Uterus (tissue), 4 donors: ENCODE measurements around the gene DSG1. TPM values are rescaled to one million over a fixed set of nuclear protein-coding genes. Genes with fewer than 3 reads are reported as not detected.

Source experiments
- DNase-seq, 2 donors: peaks; one replicate each; pipeline ENCODE4 v3.0.0-alpha.2; 2019 to 2020
- H3K27ac ChIP-seq, 2 donors: fragments of 200-600 bp; sonication (generic); 1 replicate in 1 of 2; 2 replicates in 1 of 2; pipeline ENCODE4 v1.5.1; 2016 to 2018
- H3K27me3 ChIP-seq, 2 donors: fragments of 200-600 bp; sonication (generic); one replicate each; pipeline ENCODE4 v1.5.1; 2018 to 2019; ENCODE audit warnings: control low read depth in 1 of 2
- H3K36me3 ChIP-seq, 2 donors: fragments of 200-600 bp; sonication (generic); one replicate each; pipeline ENCODE4 v1.5.1; 2019; ENCODE audit warnings: control low read depth in 1 of 2
- H3K4me1 ChIP-seq, 2 donors: fragments of 200-600 bp; sonication (generic); one replicate each; pipeline ENCODE4 v1.5.1; 2018 to 2019; ENCODE audit warnings: control low read depth in 1 of 2
- H3K4me3 ChIP-seq, 2 donors: fragments of 200-600 bp; sonication (generic); 1 replicate in 1 of 2; 2 replicates in 1 of 2; pipeline ENCODE4 v1.5.1; 2018 to 2019; ENCODE audit warnings: mild to moderate bottlenecking in 1 of 2
- H3K9me3 ChIP-seq, 2 donors: fragments of 200-600 bp; sonication (generic); one replicate each; pipeline ENCODE4 v1.5.1; 2019; ENCODE audit warnings: control low read depth in 1 of 2
- CTCF ChIP-seq, 4 experiments: fragments of 200-600 bp in 2 of 4; fragments of 450-650 bp in 2 of 4; sonication (generic) in 2 of 4; IDR thresholded peaks; one replicate each; pipeline ENCODE4 v1.5.1; 2016 to 2019; ENCODE audit warnings: antibody characterized with exemption in 4 of 4, mild to moderate bottlenecking in 2 of 4, moderate library complexity in 1 of 4
- POLR2A ChIP-seq, 2 donors: fragments of 450-650 bp; IDR thresholded peaks; one replicate each; pipeline ENCODE4 v1.6.1; 2016; ENCODE audit warnings: antibody characterized with exemption in 2 of 2, mild to moderate bottlenecking in 1 of 2, moderate library complexity in 1 of 2
- intact Hi-C: fragments of 100-400 bp; cut with DNase I; formaldehyde crosslinking; loops from one replicate; pipeline ENCODE4 v1.15.1; 2023; ENCODE audit warnings: low total_unique reads
- total RNA-seq, 4 donors: library from RNA; depleted of rRNA in 3 of 4; stranded (reverse); fragments of >200 nt in 3 of 4; gene quantifications; one replicate each; pipeline versions ENCODE4 v1.1.0 to v1.2.4, GENCODE V29; 2014 to 2023
- donor health status: DM: yes; HTN: yes; CAD: no.

The DSG1 gene
- total RNA-seq, 4 donors from 2014 or later: 0.14 TPM; not detected in 3

GRCh38 chr18:31291688-31292087, 26.3 kb upstream of the DSG1 start:
- no peak overlapping the region for H3K4me3 ChIP-seq
- H3K9me3 ChIP-seq: no peaks in the 10 kb centered on the region
- intact Hi-C loops: no loop called here
- no peak overlapping the region for H3K27ac ChIP-seq
- H3K4me1 ChIP-seq: no peaks in the 10 kb centered on the region
- TF ChIP-seq CTCF (IDR thresholded peaks at IDR 0.05): no peak
- TF ChIP-seq POLR2A (IDR thresholded peaks at IDR 0.05): no peak
- no peaks in the 10 kb centered on the region for H3K27me3 ChIP-seq
- H3K36me3 ChIP-seq: no peaks in the 10 kb centered on the region
- no peak for DNase-seq

GRCh38 chr18:31294199-31294747, 23.7 kb upstream of the DSG1 start:
- intact Hi-C loops: no loop called here
- H3K36me3 ChIP-seq: no peaks in the 10 kb centered on the region
- H3K4me1 ChIP-seq: no peaks in the 10 kb centered on the region
- TF ChIP-seq POLR2A (IDR thresholded peaks at IDR 0.05) (no peak), CTCF (IDR thresholded peaks at IDR 0.05) (no peak)
- H3K27ac ChIP-seq: no peak overlapping the region
- no peaks in the 10 kb centered on the region for H3K27me3 ChIP-seq
- DNase-seq: no peak
- H3K9me3 ChIP-seq: no peaks in the 10 kb centered on the region
- no peak overlapping the region for H3K4me3 ChIP-seq

- intact Hi-C loops: no loop called here
- H3K27me3 ChIP-seq: no peaks in the 10 kb centered on the region
- no peak overlapping the region for H3K4me3 ChIP-seq
- H3K4me1 ChIP-seq: no peaks in the 10 kb centered on the region
- no peaks in the 10 kb centered on the region for H3K9me3 ChIP-seq
- H3K27ac ChIP-seq: no peak overlapping the region
- H3K36me3 ChIP-seq: no peaks in the 10 kb centered on the region
- TF ChIP-seq POLR2A (IDR thresholded peaks at IDR 0.05) (no peak), CTCF (IDR thresholded peaks at IDR 0.05) (no peak)
- DNase-seq: no peak
Observed at GRCh38 chr18:31297248-31297647, 20.7 kb upstream of the DSG1 start.

GRCh38 chr18:31301201-31301655, 16.7 kb upstream of the DSG1 start:
- H3K4me3 ChIP-seq: no peak overlapping the region
- H3K27me3 ChIP-seq: no peaks in the 10 kb centered on the region
- H3K27ac ChIP-seq: no peak overlapping the region
- intact Hi-C loops: no loop called here
- no peaks in the 10 kb centered on the region for H3K4me1 ChIP-seq
- no peak for TF ChIP-seq POLR2A (IDR thresholded peaks at IDR 0.05)
- TF ChIP-seq CTCF (IDR thresholded peaks at IDR 0.05): no peak
- no peak for DNase-seq
- H3K36me3 ChIP-seq: no peaks in the 10 kb centered on the region
- H3K9me3 ChIP-seq: no peaks in the 10 kb centered on the region

GRCh38 chr18:31302991-31303390, 15.0 kb upstream of the DSG1 start:
- H3K4me3 ChIP-seq: no peak overlapping the region

More at GRCh38 chr18:31302991-31303390, 15.0 kb upstream of the DSG1 start:
- intact Hi-C loops: no loop called here
- H3K4me1 ChIP-seq: no peaks in the 10 kb centered on the region
- no peak for DNase-seq
- TF ChIP-seq CTCF (IDR thresholded peaks at IDR 0.05) (no peak), POLR2A (IDR thresholded peaks at IDR 0.05) (no peak)
- H3K36me3 ChIP-seq: no peaks in the 10 kb centered on the region
- no peaks in the 10 kb centered on the region for H3K27me3 ChIP-seq
- H3K27ac ChIP-seq: no peak overlapping the region
- no peaks in the 10 kb centered on the region for H3K9me3 ChIP-seq
